GM21825 (cell line): Measurements from ENCODE around the gene EXOG.

Experiments used
- ATAC-seq: cut with Tn5 transposase; IDR thresholded peaks from one replicate; pipeline ENCODE4 v1.9.1; 2021; ENCODE audit warnings: mild to moderate bottlenecking, moderate library complexity; ENCODE audit not compliant: unreplicated experiment

Gene EXOG

GRCh38 chr3:38507120-38507519 lies 11.0 kb downstream of the EXOG start:
- ATAC-seq, result peak; percentile 98

GRCh38 chr3:38509732-38510131 lies 13.6 kb downstream of the EXOG start:
- ATAC-seq, result no peak

GRCh38 chr3:38510631-38511030 lies 14.5 kb downstream of the EXOG start:
- no peak for ATAC-seq

GRCh38 chr3:38511546-38511945 lies 15.4 kb downstream of the EXOG start:
- no peak for ATAC-seq

GRCh38 chr3:38515367-38515766 lies 19.2 kb downstream of the EXOG start:
- ATAC-seq, result no peak

- no peak for ATAC-seq
These were observed 20.5 kb downstream of the EXOG start for GRCh38 chr3:38516669-38517068.

- ATAC-seq, result no peak
These were observed 22.9 kb downstream of the EXOG start for GRCh38 chr3:38519000-38519399.

- no peak for ATAC-seq
These were observed 23.5 kb downstream of the EXOG start for GRCh38 chr3:38519651-38520050.

- ATAC-seq, result no peak
These were observed 25.3 kb downstream of the EXOG start for GRCh38 chr3:38521391-38521987.

- no peak for ATAC-seq
These were observed 25.9 kb downstream of the EXOG start for GRCh38 chr3:38522002-38522401.

GRCh38 chr3:38524141-38524739 lies 28.1 kb downstream of the EXOG start:
- ATAC-seq, result no peak

GRCh38 chr3:38526792-38527191 lies 30.7 kb downstream of the EXOG start:
- ATAC-seq, result no peak

GRCh38 chr3:38528457-38528856 lies 32.3 kb downstream of the EXOG start:
- no peak for ATAC-seq

- ATAC-seq, result no peak
These were observed 36.4 kb downstream of the EXOG start for GRCh38 chr3:38532529-38532928.

- ATAC-seq, result no peak
These were observed 37.3 kb downstream of the EXOG start for GRCh38 chr3:38533285-38533976.

GRCh38 chr3:38534180-38534579 lies 38.0 kb downstream of the EXOG start:
- no peak for ATAC-seq

- ATAC-seq, result no peak
These were observed 38.5 kb downstream of the EXOG start for GRCh38 chr3:38534604-38535003.

- no peak for ATAC-seq
These were observed 40.5 kb downstream of the EXOG start for GRCh38 chr3:38536671-38537070.

GRCh38 chr3:38538773-38539353 lies 42.7 kb downstream of the EXOG start:
- no peak for ATAC-seq

- no peak for ATAC-seq
These were observed 45.7 kb downstream of the EXOG start for GRCh38 chr3:38541806-38542205.

GRCh38 chr3:38542401-38543298 lies 46.5 kb downstream of the EXOG start:
- no peak for ATAC-seq
